Uterus (tissue), 2 donors: ENCODE data around the gene IQCC.

Experiments
- CTCF ChIP-seq, 4 experiments: fragments of 200-600 bp in 2 of 4; fragments of 450-650 bp in 2 of 4; sonication (generic) in 2 of 4; IDR thresholded peaks; one replicate each; pipeline ENCODE4 v1.5.1; 2016 to 2019; ENCODE audit warnings: antibody characterized with exemption in 4 of 4, mild to moderate bottlenecking in 2 of 4, moderate library complexity in 1 of 4
- POLR2A ChIP-seq, 2 donors: fragments of 450-650 bp; IDR thresholded peaks; one replicate each; pipeline ENCODE4 v1.6.1; 2016; ENCODE audit warnings: antibody characterized with exemption in 2 of 2, mild to moderate bottlenecking in 1 of 2, moderate library complexity in 1 of 2

GRCh38 chr1:32231843-32232432 is 26.5 kb downstream of the IQCC start:
- TF ChIP-seq CTCF (IDR thresholded peaks at IDR 0.05) (no peak), POLR2A (IDR thresholded peaks at IDR 0.05) (no peak)
